Liver (tissue), 9 donors: ENCODE measurements around the gene PARP16. TPM values are rescaled to one million over a fixed set of nuclear protein-coding genes. Genes with fewer than 3 reads are reported as not detected.

Source experiments
- DNase-seq: peaks from one replicate; pipeline ENCODE4 v3.0.0-alpha.2; 2017; ENCODE audit warnings: low spot score
- H3K27ac ChIP-seq, 2 donors: one replicate each; pipeline ENCODE4 v1.7.0; 2013; ENCODE audit warnings: inconsistent platforms in 2 of 2, low read length in 2 of 2, control low read depth in 1 of 2, low read depth in 1 of 2, mild to moderate bottlenecking in 1 of 2
- H3K27me3 ChIP-seq, 4 donors: one replicate each; pipeline versions ENCODE4 v1.6.1 to v1.7.0; 2013; ENCODE audit warnings: low read length in 3 of 4, inconsistent platforms in 1 of 4, mild to moderate bottlenecking in 1 of 4, moderate library complexity in 1 of 4; ENCODE audit not compliant: control insufficient read depth in 4 of 4, insufficient read depth in 4 of 4
- H3K36me3 ChIP-seq, 4 donors: one replicate each; pipeline versions ENCODE4 v1.6.1 to v1.7.0; 2013; ENCODE audit warnings: low read length in 3 of 4, mild to moderate bottlenecking in 3 of 4, low read depth in 1 of 4, moderate library complexity in 1 of 4; ENCODE audit not compliant: control insufficient read depth in 4 of 4, insufficient read depth in 3 of 4
- H3K4me1 ChIP-seq, 4 donors: one replicate each; pipeline versions ENCODE4 v1.6.1 to v1.7.0; 2013; ENCODE audit warnings: low read length in 3 of 4, mild to moderate bottlenecking in 3 of 4, moderate library complexity in 1 of 4; ENCODE audit not compliant: control insufficient read depth in 4 of 4, insufficient read depth in 4 of 4
- H3K4me3 ChIP-seq, 3 donors: one replicate each; pipeline versions ENCODE4 v1.6.1 to v1.7.0; 2013; ENCODE audit warnings: low read length in 3 of 3, control low read depth in 1 of 3, low read depth in 1 of 3, mild to moderate bottlenecking in 1 of 3
- H3K9ac ChIP-seq, 2 donors: one replicate each; pipeline ENCODE4 v1.7.0; 2013; ENCODE audit warnings: low read length in 2 of 2, mild to moderate bottlenecking in 2 of 2, moderate library complexity in 2 of 2, control low read depth in 1 of 2, low read depth in 1 of 2
- H3K9me3 ChIP-seq, 4 donors: one replicate each; pipeline versions ENCODE4 v1.6.1 to v1.7.0; 2013; ENCODE audit warnings: low read length in 3 of 4; ENCODE audit not compliant: control insufficient read depth in 4 of 4
- ATF3 ChIP-seq: IDR thresholded peaks from 2 replicates; pipeline ENCODE4 v1.6.1; 2016; ENCODE audit warnings: antibody characterized with exemption
- EGR1 ChIP-seq, 2 donors: IDR thresholded peaks; 2 replicates each; pipeline ENCODE4 v1.6.1; 2016 to 2018; ENCODE audit warnings: antibody characterized with exemption in 2 of 2, low read depth in 2 of 2
- FOXA2 ChIP-seq: IDR thresholded peaks from 2 replicates; pipeline ENCODE4 v1.6.1; 2016; ENCODE audit warnings: antibody characterized with exemption
- HNF4A ChIP-seq, 2 donors: conservative IDR thresholded peaks; 2 replicates each; pipeline ENCODE4 v1.6.1; 2016; ENCODE audit warnings: antibody characterized with exemption in 2 of 2, mild to moderate bottlenecking in 2 of 2
- HNF4G ChIP-seq: IDR thresholded peaks from 2 replicates; pipeline ENCODE4 v1.6.1; 2016; ENCODE audit warnings: antibody characterized with exemption
- JUND ChIP-seq, 2 donors: IDR thresholded peaks; 2 replicates each; pipeline ENCODE4 v1.6.1; 2016; ENCODE audit warnings: antibody characterized with exemption in 2 of 2
- RAD21 ChIP-seq, 2 donors: IDR thresholded peaks; 2 replicates each; pipeline ENCODE4 v1.6.1; 2016; ENCODE audit warnings: antibody characterized with exemption in 2 of 2, mild to moderate bottlenecking in 2 of 2
- RXRA ChIP-seq, 2 donors: IDR thresholded peaks; 2 replicates each; pipeline ENCODE4 v1.6.1; 2017 to 2018; ENCODE audit warnings: antibody characterized with exemption in 2 of 2, mild to moderate bottlenecking in 1 of 2
- SP1 ChIP-seq: IDR thresholded peaks from 2 replicates; pipeline ENCODE4 v1.6.1; 2018; ENCODE audit warnings: antibody characterized with exemption, mild to moderate bottlenecking
- TAF1 ChIP-seq: conservative IDR thresholded peaks from 2 replicates; pipeline ENCODE4 v1.6.1; 2016; ENCODE audit warnings: antibody characterized with exemption, mild to moderate bottlenecking
- YY1 ChIP-seq: IDR thresholded peaks from 2 replicates; pipeline ENCODE4 v1.6.1; 2016; ENCODE audit warnings: antibody characterized with exemption, mild to moderate bottlenecking
- WGBS: extraction: QIAGEN DNeasy Blood & Tissue Kit; methylation state at CpG from one replicate; pipeline ENCODE4 v1.1.7; 2013; 5-methylcytosine and 5-hydroxymethylcytosine counted together
- polyA plus RNA-seq, 2 donors: library from polyadenylated mRNA; stranded (reverse) in 1 of 2; unstranded in 1 of 2; fragments of 200-250 nt in 1 of 2; fragments of >200 nt in 1 of 2; fragmentation: Nextera tagmentation in 1 of 2; extraction: Ambion mirVana in 1 of 2; gene quantifications; one replicate each; pipeline versions ENCODE4 v1.2.1 to v1.2.3, GENCODE V29; 2013 to 2015
- total RNA-seq, 2 donors: library from RNA; depleted of rRNA; stranded (reverse); fragments of >200 nt; gene quantifications; one replicate each; pipeline ENCODE4 v1.2.3, GENCODE V29; 2014
- TF ChIP-seq, protein P1 (sequence below): fragments of 150-350 bp; IDR thresholded peaks from 2 replicates; pipeline ENCODE4 v1.5.1; 2017; ENCODE audit warnings: improper control_type of control experiment, low read depth, low read length; ENCODE audit not compliant: missing input control
- TF ChIP-seq, protein P2 (sequence below): IDR thresholded peaks from 2 replicates; pipeline ENCODE4 v1.6.1; 2016; ENCODE audit warnings: antibody characterized with exemption
- TF ChIP-seq, protein P3 (sequence below): IDR thresholded peaks from 2 replicates; pipeline ENCODE4 v1.6.1; 2016; ENCODE audit warnings: antibody characterized with exemption
- donor health status: healthy.
- donor health status: healthy.
- donor health status: healthy.
- donor health status: healthy.
- donor health status: healthy.

PARP16 gene
- total and polyA plus RNA-seq, 4 donors = 4.0 to 6.9 (median 5.7) TPM

- Histone ChIP-seq H3K27me3 (no peaks in the 10 kb centered on the region), H3K36me3 (no peaks in the 10 kb centered on the region), H3K27ac (no peak overlapping the region), H3K4me1 (no peaks in the 10 kb centered on the region), H3K9me3 (no peaks in the 10 kb centered on the region), H3K9ac (no peak overlapping the region), H3K4me3 (no peak overlapping the region)
- TF ChIP-seq SP1 = no peak
- no peak for TF ChIP-seq EGR1 (IDR thresholded peaks at IDR 0.05; ENCODE audit: low read depth in 2 of 2)
- TF ChIP-seq RAD21 (IDR thresholded peaks at IDR 0.05) = no peak
- no peak for TF ChIP-seq RXRA (IDR thresholded peaks at IDR 0.05)
- no peak for TF ChIP-seq YY1
- no peak for TF ChIP-seq ATF3
- no peak for TF ChIP-seq JUND (IDR thresholded peaks at IDR 0.05)
- TF ChIP-seq TAF1 = no peak
- TF ChIP-seq HNF4G = no peak
- TF ChIP-seq, protein P1, sequence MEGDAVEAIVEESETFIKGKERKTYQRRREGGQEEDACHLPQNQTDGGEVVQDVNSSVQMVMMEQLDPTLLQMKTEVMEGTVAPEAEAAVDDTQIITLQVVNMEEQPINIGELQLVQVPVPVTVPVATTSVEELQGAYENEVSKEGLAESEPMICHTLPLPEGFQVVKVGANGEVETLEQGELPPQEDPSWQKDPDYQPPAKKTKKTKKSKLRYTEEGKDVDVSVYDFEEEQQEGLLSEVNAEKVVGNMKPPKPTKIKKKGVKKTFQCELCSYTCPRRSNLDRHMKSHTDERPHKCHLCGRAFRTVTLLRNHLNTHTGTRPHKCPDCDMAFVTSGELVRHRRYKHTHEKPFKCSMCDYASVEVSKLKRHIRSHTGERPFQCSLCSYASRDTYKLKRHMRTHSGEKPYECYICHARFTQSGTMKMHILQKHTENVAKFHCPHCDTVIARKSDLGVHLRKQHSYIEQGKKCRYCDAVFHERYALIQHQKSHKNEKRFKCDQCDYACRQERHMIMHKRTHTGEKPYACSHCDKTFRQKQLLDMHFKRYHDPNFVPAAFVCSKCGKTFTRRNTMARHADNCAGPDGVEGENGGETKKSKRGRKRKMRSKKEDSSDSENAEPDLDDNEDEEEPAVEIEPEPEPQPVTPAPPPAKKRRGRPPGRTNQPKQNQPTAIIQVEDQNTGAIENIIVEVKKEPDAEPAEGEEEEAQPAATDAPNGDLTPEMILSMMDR = no peak
- TF ChIP-seq, protein P2, sequence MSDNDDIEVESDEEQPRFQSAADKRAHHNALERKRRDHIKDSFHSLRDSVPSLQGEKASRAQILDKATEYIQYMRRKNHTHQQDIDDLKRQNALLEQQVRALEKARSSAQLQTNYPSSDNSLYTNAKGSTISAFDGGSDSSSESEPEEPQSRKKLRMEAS = no peak
- TF ChIP-seq, protein P3, sequence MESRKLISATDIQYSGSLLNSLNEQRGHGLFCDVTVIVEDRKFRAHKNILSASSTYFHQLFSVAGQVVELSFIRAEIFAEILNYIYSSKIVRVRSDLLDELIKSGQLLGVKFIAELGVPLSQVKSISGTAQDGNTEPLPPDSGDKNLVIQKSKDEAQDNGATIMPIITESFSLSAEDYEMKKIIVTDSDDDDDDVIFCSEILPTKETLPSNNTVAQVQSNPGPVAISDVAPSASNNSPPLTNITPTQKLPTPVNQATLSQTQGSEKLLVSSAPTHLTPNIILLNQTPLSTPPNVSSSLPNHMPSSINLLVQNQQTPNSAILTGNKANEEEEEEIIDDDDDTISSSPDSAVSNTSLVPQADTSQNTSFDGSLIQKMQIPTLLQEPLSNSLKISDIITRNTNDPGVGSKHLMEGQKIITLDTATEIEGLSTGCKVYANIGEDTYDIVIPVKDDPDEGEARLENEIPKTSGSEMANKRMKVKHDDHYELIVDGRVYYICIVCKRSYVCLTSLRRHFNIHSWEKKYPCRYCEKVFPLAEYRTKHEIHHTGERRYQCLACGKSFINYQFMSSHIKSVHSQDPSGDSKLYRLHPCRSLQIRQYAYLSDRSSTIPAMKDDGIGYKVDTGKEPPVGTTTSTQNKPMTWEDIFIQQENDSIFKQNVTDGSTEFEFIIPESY = no peak
- no peak for TF ChIP-seq FOXA2
- no peak for TF ChIP-seq HNF4A (conservative IDR thresholded peaks at IDR 0.05)
- DNase-seq = no peak
- 87% methylated on average over 2 of the region's 2 CpGs for WGBS
Observed at GRCh38 chr15:65213241-65213640, 73.4 kb downstream of the PARP16 start.

GRCh38 chr15:65212097-65212496, 74.6 kb downstream of the PARP16 start:
- DNase-seq = no peak
- Histone ChIP-seq H3K27me3 (no peaks in the 10 kb centered on the region), H3K4me3 (no peak overlapping the region), H3K9ac (no peak overlapping the region), H3K4me1 (no peaks in the 10 kb centered on the region), H3K9me3 (no peaks in the 10 kb centered on the region), H3K27ac (no peak overlapping the region), H3K36me3 (no peaks in the 10 kb centered on the region)
- WGBS = 73% methylated on average over 5 of the region's 5 CpGs
- TF ChIP-seq, protein P1 = peak; percentile 16
- TF ChIP-seq SP1 = no peak
